Raji (cell line): ENCODE data around the gene TTYH3.

Experiments
- POLR2A ChIP-seq: IDR thresholded peaks from 2 replicates; pipeline ENCODE4 v1.6.1; 2011; ENCODE audit warnings: low read depth, low read length, control low read depth; ENCODE audit not compliant: insufficient read depth

TTYH3 gene

DNA sequence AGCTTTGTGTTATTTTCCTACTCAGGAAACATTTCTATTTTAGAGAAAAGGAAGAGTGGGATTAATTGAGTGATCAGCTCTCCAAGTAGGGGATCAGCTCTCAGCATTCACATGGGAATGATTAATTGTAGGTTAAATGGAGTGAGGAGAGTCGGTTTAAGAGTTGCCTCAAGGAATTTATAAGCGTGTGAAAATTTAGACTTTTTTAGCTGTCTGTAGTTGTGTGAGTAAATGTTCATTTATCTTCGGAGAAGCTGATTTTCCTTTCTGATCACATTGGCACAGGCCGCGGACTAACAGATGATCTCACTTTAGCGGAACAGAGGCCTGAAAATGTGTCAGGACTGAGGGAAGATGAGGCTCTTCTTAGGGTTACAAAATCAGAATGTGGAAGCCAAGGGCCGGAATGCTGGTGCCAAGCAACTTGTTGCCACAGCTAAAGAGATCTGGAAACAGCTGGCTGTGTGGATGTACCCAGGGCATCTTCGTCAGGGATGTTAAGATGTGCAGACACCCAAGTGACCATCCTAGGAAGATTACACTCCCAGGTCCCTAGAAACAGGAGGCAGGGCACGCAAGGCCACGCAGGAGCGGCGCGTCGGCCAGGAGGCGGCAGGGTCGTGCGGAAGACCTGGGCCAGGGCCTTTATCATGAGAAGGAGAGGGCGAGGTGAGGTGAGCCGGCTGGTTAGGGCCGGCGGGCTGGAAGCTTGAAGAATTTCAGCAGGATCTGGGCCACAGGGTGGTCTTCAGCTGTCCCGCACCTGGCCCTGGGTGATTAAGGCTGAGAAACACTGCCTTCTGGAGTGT lies 35.1 kb upstream of the TTYH3 start:
- no peak for TF ChIP-seq POLR2A

- TF ChIP-seq POLR2A, result no peak
These were observed 34.5 kb upstream of the TTYH3 start for GRCh38 chr7:2597273-2597640.

- no peak for TF ChIP-seq POLR2A
These were observed 33.5 kb upstream of the TTYH3 start for GRCh38 chr7:2598154-2598823.

DNA sequence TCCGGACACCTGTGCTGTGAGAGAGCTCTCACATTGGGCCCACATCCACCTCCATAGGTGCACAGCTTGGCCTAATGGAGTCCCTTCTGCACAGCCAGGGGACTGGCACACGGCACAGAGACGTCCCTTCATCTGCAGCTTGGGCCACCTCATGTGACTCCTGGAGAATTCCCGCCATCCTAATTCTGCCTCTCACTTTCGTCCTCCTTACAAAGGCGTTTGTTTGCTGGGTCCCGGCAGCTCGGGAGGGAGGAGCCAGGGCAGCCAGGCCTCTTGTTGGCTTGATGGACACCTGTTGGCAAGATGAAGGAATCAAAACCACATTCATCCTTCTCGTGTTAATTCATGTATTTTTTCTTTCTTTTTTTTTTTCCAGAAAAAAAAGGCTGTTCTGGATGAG lies 30.7 kb upstream of the TTYH3 start:
- TF ChIP-seq POLR2A, result no peak

GRCh38 chr7:2601907-2602306 lies 29.9 kb upstream of the TTYH3 start:
- TF ChIP-seq POLR2A, result no peak

- no peak for TF ChIP-seq POLR2A
These were observed 29.3 kb upstream of the TTYH3 start for GRCh38 chr7:2602406-2603043.

GRCh38 chr7:2603044-2603965 lies 28.5 kb upstream of the TTYH3 start:
- no peak for TF ChIP-seq POLR2A

GRCh38 chr7:2604608-2605174 lies 27.1 kb upstream of the TTYH3 start:
- TF ChIP-seq POLR2A, result no peak

GRCh38 chr7:2605608-2606538 lies 25.9 kb upstream of the TTYH3 start:
- no peak for TF ChIP-seq POLR2A

DNA sequence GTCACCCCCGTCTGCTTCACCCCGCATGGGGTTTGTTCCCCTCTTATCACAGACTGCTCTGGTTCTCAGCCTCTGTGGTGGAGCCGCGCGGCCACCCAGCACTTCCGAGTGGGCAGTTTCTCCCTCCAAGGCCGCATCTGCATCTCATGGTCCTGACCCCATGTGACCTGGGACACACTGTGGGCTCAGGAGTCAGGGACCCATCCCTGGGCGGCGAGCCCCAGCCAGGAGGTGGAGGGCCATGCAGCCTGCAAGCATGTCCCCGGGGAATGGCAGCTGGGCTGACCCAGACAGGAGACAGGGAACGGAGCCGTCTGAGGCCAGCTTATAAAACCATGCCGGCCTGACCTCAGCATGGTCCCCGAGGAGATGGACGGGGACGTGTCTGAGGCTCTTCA lies 25.2 kb upstream of the TTYH3 start:
- no peak for TF ChIP-seq POLR2A

- TF ChIP-seq POLR2A, result no peak
These were observed 24.5 kb upstream of the TTYH3 start for GRCh38 chr7:2607122-2607922.

DNA sequence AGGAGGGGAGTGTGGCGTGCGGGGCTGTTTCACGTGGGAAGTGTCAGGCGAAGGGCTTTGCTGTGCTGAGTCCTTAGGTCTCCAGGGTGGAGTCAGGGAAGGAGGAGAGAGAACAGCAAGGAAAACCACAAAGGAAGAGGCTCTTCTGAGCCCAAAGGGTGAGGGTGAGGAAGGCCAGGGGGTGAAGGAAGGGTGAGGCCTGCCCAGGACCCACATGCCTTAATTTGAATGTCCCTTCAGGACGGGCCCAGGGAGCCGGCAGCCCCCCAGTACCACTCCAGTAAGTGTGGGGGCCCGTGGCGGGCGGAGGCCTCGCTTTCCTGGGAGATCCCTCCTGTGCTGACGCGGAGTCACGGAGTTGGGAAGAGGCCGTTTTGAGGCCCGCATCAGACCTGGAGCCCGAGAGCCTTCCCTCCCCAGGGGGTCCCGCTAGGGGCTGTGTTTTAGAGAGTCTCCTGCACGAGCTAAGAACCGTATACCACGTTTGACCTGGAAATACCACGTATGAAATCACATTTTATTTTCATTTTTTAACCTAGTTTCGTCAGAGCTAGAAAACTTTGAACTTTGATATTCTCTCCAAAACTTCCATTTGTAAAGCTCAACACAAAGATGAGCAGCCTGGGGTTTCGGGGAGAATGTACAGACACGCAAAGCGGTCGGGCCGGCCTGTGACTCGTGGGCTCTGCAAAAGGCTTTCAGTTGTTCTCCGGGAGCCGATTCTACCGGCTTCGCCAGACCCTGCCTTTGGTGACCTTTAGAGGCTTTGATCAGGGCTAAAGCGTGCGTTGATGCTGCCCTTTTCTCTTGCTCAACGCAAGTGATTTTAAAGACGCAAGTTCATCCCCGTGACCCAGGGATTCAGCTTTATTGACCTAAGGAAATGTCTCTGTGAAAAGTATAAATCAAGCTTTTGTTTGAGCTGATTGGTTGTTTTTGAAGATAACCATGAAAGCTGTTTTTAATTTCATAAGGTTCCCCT lies 23.6 kb upstream of the TTYH3 start:
- TF ChIP-seq POLR2A, result no peak

GRCh38 chr7:2608921-2609411 lies 22.8 kb upstream of the TTYH3 start:
- no peak for TF ChIP-seq POLR2A
